NCI-H2081 (cell line): ENCODE data around the gene EMC7.
"Not testable (repeated sequence)": the region's sequence is repeated elsewhere in the genome, so short reads cannot be mapped to it uniquely, and the experiment has no call there.

Experiments used
- DNase-seq, 2 experiments: peaks; one replicate each; lab custom pipeline; 2025; lab: John Stamatoyannopoulos, UW

Gene EMC7

GRCh38 chr15:34101366-34102174 lies at the start of gene EMC7, which contains the start of gene PGBD4:
Gene EMC7, minus strand, starts transcription at chr15:34101862. Its CDS starts 23 bp downstream, at chr15:34101839.
Gene PGBD4, plus strand, starts transcription at chr15:34102083. Its CDS starts 449 bp downstream, at chr15:34102532.
- DNase-seq = peak; percentile 97 to 99

- DNase-seq = peak in 1 of 2 experiments; percentile 4
These were observed 45.9 kb upstream of the EMC7 start for GRCh38 chr15:34147371-34148140.

GRCh38 chr15:34133511-34133910 lies 31.8 kb upstream of the EMC7 start:
- no peak for DNase-seq

GRCh38 chr15:34132881-34133280 lies 31.2 kb upstream of the EMC7 start:
- no peak for DNase-seq

GRCh38 chr15:34128898-34129297 lies 27.2 kb upstream of the EMC7 start:
- DNase-seq = no peak

GRCh38 chr15:34126522-34126921 lies 24.9 kb upstream of the EMC7 start:
- no peak for DNase-seq

- DNase-seq = no peak
These were observed 24.3 kb upstream of the EMC7 start for GRCh38 chr15:34125945-34126344.

- DNase-seq = no peak
These were observed 23.0 kb upstream of the EMC7 start for GRCh38 chr15:34124651-34125050.

GRCh38 chr15:34122771-34123183 lies 21.1 kb upstream of the EMC7 start:
- no peak for DNase-seq

- DNase-seq = not testable (repeated sequence)
These were observed 20.1 kb upstream of the EMC7 start for GRCh38 chr15:34121786-34122185.

GRCh38 chr15:34120420-34120819 lies 18.8 kb upstream of the EMC7 start:
- not testable (repeated sequence) for DNase-seq

GRCh38 chr15:34119291-34119690 lies 17.6 kb upstream of the EMC7 start:
- peak in 1 of 2 experiments; percentile 3 for DNase-seq

- DNase-seq = no peak
These were observed 15.0 kb upstream of the EMC7 start for GRCh38 chr15:34116620-34117019.

GRCh38 chr15:34114739-34115138 lies 13.1 kb upstream of the EMC7 start:
- DNase-seq = no peak

- no peak for DNase-seq
These were observed 12.6 kb upstream of the EMC7 start for GRCh38 chr15:34114215-34114614.

- DNase-seq = no peak
These were observed 9.8 kb upstream of the EMC7 start for GRCh38 chr15:34111488-34111887.

- DNase-seq = peak; percentile 5 to 15
These were observed 8.4 kb upstream of the EMC7 start for GRCh38 chr15:34109797-34110663.

GRCh38 chr15:34107315-34107714 lies 5.7 kb upstream of the EMC7 start:
- no peak for DNase-seq

- DNase-seq = no peak
These were observed 4.8 kb upstream of the EMC7 start for GRCh38 chr15:34106423-34106822.

- DNase-seq = no peak
These were observed 688 bp upstream of the EMC7 start for GRCh38 chr15:34102175-34102925.

- DNase-seq = no peak
These were observed 1.7 kb downstream of the EMC7 start for GRCh38 chr15:34099914-34100313.
